Testis (tissue), 2 donors: ENCODE results near the gene SAE1.

ENCODE experiments used
- CTCF ChIP-seq, 3 experiments: fragments of 450-650 bp in 2 of 3; fragments of 200-600 bp in 1 of 3; sonication (generic) in 1 of 3; IDR thresholded peaks; one replicate each; pipeline ENCODE4 v1.5.1; 2016 to 2019; ENCODE audit warnings: antibody characterized with exemption in 3 of 3, mild to moderate bottlenecking in 2 of 3, moderate library complexity in 1 of 3
- POLR2A ChIP-seq: fragments of 450-650 bp; IDR thresholded peaks from one replicate; pipeline ENCODE4 v1.6.1; 2017; ENCODE audit warnings: antibody characterized with exemption, mild to moderate bottlenecking, moderate library complexity

DNA sequence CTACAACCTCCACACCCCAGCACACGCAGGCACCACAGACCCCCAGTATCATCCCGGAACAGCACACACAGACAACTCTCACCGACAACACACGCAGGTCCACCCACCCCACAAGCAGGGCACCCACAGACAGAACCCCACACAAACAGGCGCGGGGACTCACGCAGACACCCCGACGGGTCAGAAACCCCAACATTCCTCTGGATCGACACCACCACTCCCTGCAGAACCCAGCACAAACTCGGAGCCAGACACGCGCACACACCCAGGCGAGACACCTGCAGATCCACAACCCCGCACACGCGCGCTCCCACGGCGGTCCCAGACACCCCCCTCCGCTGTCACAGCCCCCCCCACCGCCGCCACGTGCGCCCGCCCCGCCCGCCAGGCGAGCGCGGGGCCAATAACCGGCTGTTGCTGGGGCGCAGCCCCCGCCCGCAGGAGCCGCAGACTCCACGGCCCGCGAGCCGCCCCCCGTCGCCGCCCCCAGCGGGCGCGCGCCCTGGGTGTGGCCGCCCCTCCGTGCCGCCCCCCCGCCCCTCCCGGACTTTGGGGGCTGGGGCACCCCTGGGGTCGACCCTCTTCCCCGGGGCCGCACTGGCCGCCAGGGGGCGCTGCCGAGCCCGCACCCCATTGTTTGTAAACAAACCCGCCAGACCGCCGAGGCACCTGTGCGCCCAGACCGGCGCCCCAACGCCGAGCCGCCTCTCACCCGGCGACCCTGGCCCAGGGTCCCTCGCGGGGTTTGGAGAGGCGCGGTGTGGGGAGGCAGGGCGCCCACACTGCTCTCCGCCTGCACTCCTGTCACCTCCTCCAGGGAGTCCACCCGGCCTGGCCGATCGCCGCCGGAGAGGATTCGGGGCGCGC, 99.7 kb downstream of the SAE1 start:
- TF ChIP-seq CTCF (IDR thresholded peaks at IDR 0.05) (peak; percentile 79 to 92 (median 91)), POLR2A (no peak)
